ENCODE measurements around the gene CFAP251. TPM values are rescaled to one million over a fixed set of nuclear protein-coding genes. Genes with fewer than 3 reads are reported as not detected.
A peak's percentile ranks its signal among the peaks of the same experiment; 100 is the strongest.
"Not testable (repeated sequence)": the region's sequence is repeated elsewhere in the genome, so short reads cannot be mapped to it uniquely, and the experiment has no call there.

CFAP251 gene
- total RNA-seq, 1 donor: 1.1 TPM

GRCh38 chr12:121899590-121899989, 18.8 kb upstream of the CFAP251 start:
- DNase-seq (ENCODE audit: low read depth in 2 of 3, low spot score in 2 of 3): no peak

GRCh38 chr12:121903202-121903601, 15.2 kb upstream of the CFAP251 start:
- DNase-seq (ENCODE audit: low read depth in 2 of 3, low spot score in 2 of 3): no peak

- DNase-seq (ENCODE audit: low read depth in 2 of 3, low spot score in 2 of 3): no peak
Measured at GRCh38 chr12:121905746-121906145, 12.6 kb upstream of the CFAP251 start.

DNA sequence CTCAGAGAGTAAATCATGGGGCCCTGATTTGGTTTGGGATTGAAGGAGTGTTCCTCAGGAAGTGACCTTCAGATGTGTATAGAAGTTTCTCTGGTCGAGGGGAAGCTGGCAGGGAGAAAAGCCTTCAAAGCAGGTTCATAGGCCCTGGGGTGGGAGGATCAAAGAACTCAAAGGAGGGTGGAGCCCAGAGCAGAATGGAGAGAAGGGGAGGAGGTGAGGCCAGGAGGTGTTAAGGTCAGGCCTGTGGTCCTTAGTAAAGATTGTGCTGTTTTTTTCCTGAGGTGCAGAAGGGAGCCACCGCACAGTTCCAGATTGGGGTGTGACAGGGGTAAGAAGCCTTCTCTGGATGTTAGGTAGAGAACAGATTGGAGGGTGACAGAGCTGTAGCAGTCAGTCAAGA, 9.7 kb upstream of the CFAP251 start:
- DNase-seq (ENCODE audit: low read depth in 2 of 3, low spot score in 2 of 3): no peak

- no peak for DNase-seq (ENCODE audit: low read depth in 2 of 3, low spot score in 2 of 3)
Measured at GRCh38 chr12:121911824-121912585, 6.4 kb upstream of the CFAP251 start.

GRCh38 chr12:121915841-121916321, 2.5 kb upstream of the CFAP251 start:
- DNase-seq (ENCODE audit: low read depth in 2 of 3, low spot score in 2 of 3): no peak

- peak in 2 of 3 donors; percentile 57 to 58 for DNase-seq (ENCODE audit: low read depth in 2 of 3, low spot score in 2 of 3)
Measured at GRCh38 chr12:121916719-121917118, 1.7 kb upstream of the CFAP251 start.

GRCh38 chr12:121918679-121919038, 267 bp downstream of the CFAP251 start:
- no peak for DNase-seq (ENCODE audit: low read depth in 2 of 3, low spot score in 2 of 3)

DNA sequence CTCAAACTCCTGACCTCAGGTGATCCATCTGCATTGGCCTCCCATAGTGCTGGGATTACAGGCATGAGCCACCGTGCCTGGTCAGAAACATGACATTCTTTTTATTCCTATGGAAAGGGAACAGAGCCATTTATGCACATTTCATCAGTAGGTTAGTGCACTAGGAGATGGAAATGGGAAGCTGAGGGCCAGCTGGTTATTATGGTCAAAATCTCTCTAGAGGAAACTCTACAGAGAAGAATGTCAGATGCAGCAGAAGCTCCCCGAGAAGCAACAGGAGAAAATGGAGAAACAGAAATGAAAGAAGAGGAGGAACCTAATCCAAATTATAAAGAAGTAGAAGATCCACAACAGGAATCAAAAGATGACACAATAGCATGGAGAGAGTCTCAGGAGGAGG, 2.7 kb downstream of the CFAP251 start:
- DNase-seq (ENCODE audit: low read depth in 2 of 3, low spot score in 2 of 3): peak in 1 of 3 donors; percentile 36

GRCh38 chr12:121925358-121925695, 6.9 kb downstream of the CFAP251 start:
- DNase-seq (ENCODE audit: low read depth in 2 of 3, low spot score in 2 of 3): no peak

- DNase-seq (ENCODE audit: low read depth in 2 of 3, low spot score in 2 of 3): peak in 2 of 3 donors; percentile 42 to 65
Measured at GRCh38 chr12:121926874-121927706, 8.7 kb downstream of the CFAP251 start.

- DNase-seq (ENCODE audit: low read depth in 2 of 3, low spot score in 2 of 3): peak in 2 of 3 donors; percentile 22 to 30
Measured at GRCh38 chr12:121927813-121928212, 9.4 kb downstream of the CFAP251 start.

- DNase-seq (ENCODE audit: low read depth in 2 of 3, low spot score in 2 of 3): not testable (repeated sequence)
Measured at GRCh38 chr12:121929545-121929944, 11.2 kb downstream of the CFAP251 start.

DNA sequence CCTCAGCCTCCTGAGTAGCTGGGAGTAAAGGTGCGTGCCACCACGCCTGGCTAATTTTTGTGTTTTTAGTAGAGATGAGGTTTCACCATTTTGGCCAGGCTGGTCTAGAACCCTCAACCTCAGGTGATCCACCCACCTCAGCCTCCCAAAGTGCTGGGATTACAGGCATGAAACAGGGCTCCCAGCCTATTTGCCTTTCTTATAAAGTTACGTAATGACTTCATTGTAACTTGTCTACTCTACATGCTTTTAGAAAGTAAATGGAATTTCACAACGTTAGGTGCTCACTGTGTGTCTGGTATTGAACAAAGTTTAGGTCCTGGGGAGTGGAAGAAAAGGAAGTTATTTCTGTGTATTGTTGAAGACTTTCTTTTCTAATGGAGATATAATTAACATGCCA, 12.5 kb downstream of the CFAP251 start:
- no peak for DNase-seq (ENCODE audit: low read depth in 2 of 3, low spot score in 2 of 3)

DNA sequence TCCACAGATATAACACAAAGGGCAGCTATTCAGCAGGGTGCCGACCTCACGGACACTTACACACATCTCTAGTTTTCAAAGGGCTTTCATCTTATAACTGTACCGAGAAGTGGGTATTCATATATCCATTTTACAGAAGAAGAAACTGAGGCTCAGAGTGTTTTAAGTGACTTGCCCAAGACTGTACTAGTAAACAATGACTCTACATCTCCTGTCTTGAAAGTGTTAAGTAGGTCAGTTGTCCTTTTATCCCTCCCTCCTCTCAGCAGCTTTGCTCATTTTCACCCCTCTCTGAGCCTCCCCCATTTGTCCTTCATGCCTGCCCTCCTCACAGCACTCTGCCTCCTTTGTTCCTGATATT, 13.8 kb downstream of the CFAP251 start:
- DNase-seq (ENCODE audit: low read depth in 2 of 3, low spot score in 2 of 3): no peak

DNA sequence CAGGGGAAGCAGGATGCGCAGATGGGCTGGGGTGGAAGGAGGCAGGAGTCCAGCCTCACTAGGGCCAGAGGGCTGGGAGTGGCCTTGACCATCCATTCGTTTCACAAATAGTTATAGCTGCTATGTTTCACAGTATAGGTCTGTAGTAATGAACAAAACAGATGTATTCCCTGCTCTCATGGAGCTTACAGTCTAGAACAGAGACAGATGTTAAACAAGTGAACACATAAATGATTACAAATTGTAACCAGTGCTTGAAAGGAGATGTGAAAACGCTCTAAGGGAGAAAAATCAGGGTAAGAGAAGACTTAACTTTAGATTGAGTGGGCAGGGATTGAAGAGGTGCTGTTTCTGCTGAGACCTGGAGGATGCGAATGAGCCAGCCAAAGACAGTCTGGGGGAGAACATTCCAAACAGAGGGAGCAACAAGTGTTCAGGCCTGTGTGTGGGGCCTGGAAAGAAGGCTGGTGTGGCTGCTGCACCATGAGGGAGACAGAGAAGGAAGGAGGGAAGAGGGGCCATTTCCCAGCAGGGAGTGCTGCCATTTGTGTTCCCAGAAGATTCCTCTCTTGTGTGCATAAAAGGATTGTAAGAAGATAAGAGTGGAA, 14.6 kb downstream of the CFAP251 start:
- DNase-seq (ENCODE audit: low read depth in 2 of 3, low spot score in 2 of 3): no peak

DNA sequence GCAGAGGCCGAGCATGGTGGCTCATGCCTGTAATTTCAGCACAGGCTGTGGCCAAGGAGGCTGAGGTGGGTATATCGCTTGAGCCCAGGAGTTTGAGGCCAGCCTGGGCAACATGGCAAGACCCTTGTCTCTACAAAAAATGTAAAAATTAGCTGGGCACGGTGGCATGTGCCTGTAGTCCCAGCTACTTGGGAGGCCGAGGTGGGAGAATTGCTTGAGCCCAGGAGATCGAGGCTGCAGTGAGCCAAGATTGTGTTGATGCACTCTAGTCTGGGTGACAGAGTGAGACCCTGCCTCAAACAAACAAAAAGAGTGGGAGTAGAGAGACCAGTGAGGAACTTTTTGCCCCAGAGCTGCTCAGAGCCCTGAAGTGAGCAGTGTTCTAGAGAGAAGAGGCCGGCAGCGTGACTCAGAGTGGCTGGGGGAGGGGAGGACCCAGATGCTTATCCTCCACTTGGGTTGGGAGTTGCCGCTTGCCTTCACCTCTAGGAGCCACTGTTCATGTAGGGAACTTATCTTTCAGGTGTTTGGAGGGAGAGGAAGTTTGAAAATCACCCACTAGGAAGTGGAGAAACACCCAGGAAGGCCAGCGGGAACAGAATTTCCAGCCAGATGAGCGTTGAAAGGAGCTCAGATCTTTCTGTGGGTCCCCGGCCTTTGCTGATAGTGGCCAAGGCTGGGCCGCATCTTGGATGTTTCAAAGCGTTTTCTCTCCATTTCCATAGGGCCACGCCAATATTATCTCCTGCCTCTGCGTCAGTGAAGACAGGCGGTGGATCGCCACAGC, 15.3 kb downstream of the CFAP251 start:
- peak in 2 of 3 donors; percentile 20 for DNase-seq (ENCODE audit: low read depth in 2 of 3, low spot score in 2 of 3)

DNA sequence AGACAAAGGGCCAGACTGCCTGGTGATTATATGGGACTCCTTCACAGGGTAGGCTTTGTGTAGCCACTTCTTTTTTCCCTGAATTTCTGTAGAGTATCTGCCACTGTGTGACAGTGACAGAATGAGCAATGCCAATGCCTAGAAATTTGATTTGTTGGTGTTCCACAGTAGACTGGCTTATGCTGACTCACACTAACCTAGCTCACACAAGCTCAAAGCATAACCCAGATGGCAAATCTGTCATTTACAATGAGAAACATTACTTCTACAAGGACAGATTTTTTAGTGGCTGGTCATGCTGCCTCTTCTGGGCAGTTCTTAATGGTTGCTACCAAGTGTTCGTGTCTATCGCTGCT, 15.9 kb downstream of the CFAP251 start:
- DNase-seq (ENCODE audit: low read depth in 2 of 3, low spot score in 2 of 3): no peak

- DNase-seq (ENCODE audit: low read depth in 2 of 3, low spot score in 2 of 3): no peak
Measured at GRCh38 chr12:121937654-121938053, 19.3 kb downstream of the CFAP251 start.

DNA sequence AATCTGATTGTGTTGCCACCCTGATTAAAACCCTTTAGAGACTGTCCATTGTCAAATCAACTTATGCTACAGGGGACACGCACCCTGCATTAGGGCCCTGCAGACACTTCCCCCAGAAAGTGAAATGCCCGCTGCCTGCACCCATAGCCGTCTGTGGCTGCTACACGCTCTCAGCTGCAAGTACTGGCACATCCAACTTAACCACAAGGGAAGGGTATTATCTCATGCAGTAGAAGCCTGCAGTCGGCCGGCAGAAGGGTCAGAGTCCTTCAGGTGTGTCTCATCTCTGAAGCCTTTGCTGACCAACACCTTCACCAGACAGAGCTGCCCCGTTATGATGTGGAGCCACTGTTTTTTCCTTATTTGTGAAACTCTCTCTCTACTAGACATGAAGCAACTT, 20.8 kb downstream of the CFAP251 start:
- DNase-seq (ENCODE audit: low read depth in 2 of 3, low spot score in 2 of 3): peak in 2 of 3 donors; percentile 32 to 51
